GM12892 (cell line): Measurements from ENCODE around the gene ARFIP1.

Experiments
- POLR2A ChIP-seq: IDR thresholded peaks from 2 replicates; pipeline ENCODE4 v1.6.1; 2011; ENCODE audit warnings: low read depth, low read length, control low read depth
- POLR2AphosphoS5 ChIP-seq: IDR thresholded peaks from 2 replicates; pipeline ENCODE4 v1.6.1; 2011; ENCODE audit warnings: low read depth, low read length, control low read depth
- TAF1 ChIP-seq: IDR thresholded peaks from 2 replicates; pipeline ENCODE4 v1.6.1; 2011; ENCODE audit warnings: low read depth, mild to moderate bottlenecking, control low read depth, low read length, borderline replicate concordance

- no peak for TF ChIP-seq POLR2A
- no peak for TF ChIP-seq TAF1
- no peak for TF ChIP-seq POLR2AphosphoS5
These were observed 100.5 kb downstream of the ARFIP1 start for GRCh38 chr4:152880263-152880662.
